ENCODE measurements around the gene CCDC172.

DNA sequence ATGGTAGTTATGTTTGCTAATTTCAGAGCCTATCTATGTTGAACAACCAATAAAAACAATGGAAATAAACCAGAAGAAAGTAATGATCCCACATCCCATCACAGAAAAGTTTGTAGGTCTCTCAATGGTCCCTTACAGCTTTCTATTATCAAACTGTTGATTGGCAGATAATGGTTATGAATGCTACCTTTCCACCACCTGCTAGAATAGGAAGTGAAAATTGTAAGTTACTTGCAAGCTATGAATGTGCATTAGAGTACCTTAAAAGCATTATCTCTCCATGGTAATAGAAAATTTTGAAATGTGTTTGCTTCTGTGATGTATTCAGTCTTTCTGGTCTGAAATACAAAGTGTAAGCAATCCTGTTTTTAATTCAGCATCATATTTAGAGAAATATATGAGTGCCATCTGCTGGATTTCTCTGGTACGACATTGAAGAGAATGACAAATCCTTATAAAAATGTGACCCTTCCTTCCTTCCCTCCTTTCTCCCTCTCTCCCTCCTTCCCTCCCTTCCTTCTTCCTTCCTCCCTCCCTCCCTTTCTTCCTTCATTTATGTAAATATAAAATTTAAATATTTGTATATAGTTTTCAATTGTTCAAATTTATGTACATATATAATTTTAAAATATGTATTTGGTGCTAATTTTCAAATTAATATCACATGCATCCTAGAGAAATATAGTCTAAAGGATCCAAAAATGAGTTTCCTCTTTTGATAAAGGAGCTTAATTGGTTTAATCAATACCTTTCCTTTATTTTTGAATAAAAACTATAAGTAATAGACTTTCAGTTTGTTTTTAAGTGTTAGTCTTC, 62.0 kb downstream of the CCDC172 start:
- TF ChIP-seq, protein P1, sequence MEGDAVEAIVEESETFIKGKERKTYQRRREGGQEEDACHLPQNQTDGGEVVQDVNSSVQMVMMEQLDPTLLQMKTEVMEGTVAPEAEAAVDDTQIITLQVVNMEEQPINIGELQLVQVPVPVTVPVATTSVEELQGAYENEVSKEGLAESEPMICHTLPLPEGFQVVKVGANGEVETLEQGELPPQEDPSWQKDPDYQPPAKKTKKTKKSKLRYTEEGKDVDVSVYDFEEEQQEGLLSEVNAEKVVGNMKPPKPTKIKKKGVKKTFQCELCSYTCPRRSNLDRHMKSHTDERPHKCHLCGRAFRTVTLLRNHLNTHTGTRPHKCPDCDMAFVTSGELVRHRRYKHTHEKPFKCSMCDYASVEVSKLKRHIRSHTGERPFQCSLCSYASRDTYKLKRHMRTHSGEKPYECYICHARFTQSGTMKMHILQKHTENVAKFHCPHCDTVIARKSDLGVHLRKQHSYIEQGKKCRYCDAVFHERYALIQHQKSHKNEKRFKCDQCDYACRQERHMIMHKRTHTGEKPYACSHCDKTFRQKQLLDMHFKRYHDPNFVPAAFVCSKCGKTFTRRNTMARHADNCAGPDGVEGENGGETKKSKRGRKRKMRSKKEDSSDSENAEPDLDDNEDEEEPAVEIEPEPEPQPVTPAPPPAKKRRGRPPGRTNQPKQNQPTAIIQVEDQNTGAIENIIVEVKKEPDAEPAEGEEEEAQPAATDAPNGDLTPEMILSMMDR (conservative IDR thresholded peaks at IDR 0.05; ENCODE audit: low read length): peak; percentile 73
- no peak for TF ChIP-seq EZH2phosphoT487 (IDR thresholded peaks at IDR 0.05; ENCODE audit: borderline replicate concordance)
